T-helper 22 cell (primary cell): Measurements from ENCODE around the gene SMC3.
"Not testable (repeated sequence)": the region's sequence is repeated elsewhere in the genome, so short reads cannot be mapped to it uniquely, and the experiment has no call there.

Experiments
- DNase-seq: peaks from one replicate; pipeline ENCODE4 v3.0.0-alpha.2; 2020; ENCODE audit warnings: low read depth

SMC3 gene

GRCh38 chr10:110584006-110584405 lies 16.5 kb downstream of the SMC3 start:
- DNase-seq = no peak

- DNase-seq = no peak
Observed at GRCh38 chr10:110591760-110592159, 24.3 kb downstream of the SMC3 start.

GRCh38 chr10:110597476-110597875 lies 30.0 kb downstream of the SMC3 start:
- no peak for DNase-seq

- DNase-seq = no peak
Observed at GRCh38 chr10:110600487-110601101, 33.1 kb downstream of the SMC3 start.

- DNase-seq = no peak
Observed at GRCh38 chr10:110601581-110601980, 34.1 kb downstream of the SMC3 start.

GRCh38 chr10:110608087-110608486 lies 40.6 kb downstream of the SMC3 start:
- DNase-seq = no peak

- DNase-seq = no peak
Observed at GRCh38 chr10:110609605-110610004, 42.1 kb downstream of the SMC3 start.

GRCh38 chr10:110610308-110610774 lies 42.8 kb downstream of the SMC3 start:
- no peak for DNase-seq

GRCh38 chr10:110610781-110611180 lies 43.3 kb downstream of the SMC3 start:
- not testable (repeated sequence) for DNase-seq

GRCh38 chr10:110612087-110612486 lies 44.6 kb downstream of the SMC3 start:
- DNase-seq = no peak

GRCh38 chr10:110612629-110613028 lies 45.1 kb downstream of the SMC3 start:
- no peak for DNase-seq

GRCh38 chr10:110613341-110613995 lies 46.0 kb downstream of the SMC3 start:
- DNase-seq = no peak

- DNase-seq = no peak
Observed at GRCh38 chr10:110613996-110614495, 46.6 kb downstream of the SMC3 start.

GRCh38 chr10:110615057-110615747 lies 47.7 kb downstream of the SMC3 start:
- no peak for DNase-seq

- no peak for DNase-seq
Observed at GRCh38 chr10:110616493-110617033, 49.1 kb downstream of the SMC3 start.

- no peak for DNase-seq
Observed at GRCh38 chr10:110617425-110618229, 50.1 kb downstream of the SMC3 start.

- DNase-seq = no peak
Observed at GRCh38 chr10:110618230-110618610, 50.7 kb downstream of the SMC3 start.

- no peak for DNase-seq
Observed at GRCh38 chr10:110619514-110620397, 52.3 kb downstream of the SMC3 start.

- DNase-seq = no peak
Observed at GRCh38 chr10:110620398-110620719, 52.9 kb downstream of the SMC3 start.

GRCh38 chr10:110623316-110623715 lies 55.8 kb downstream of the SMC3 start:
- not testable (repeated sequence) for DNase-seq

GRCh38 chr10:110625356-110625894 lies 57.9 kb downstream of the SMC3 start:
- DNase-seq = no peak
